Measurements from ENCODE around the gene PHKB. TPM values are rescaled to one million over a fixed set of nuclear protein-coding genes. Genes with fewer than 3 reads are reported as not detected.

The PHKB gene
- total RNA-seq, 2 donors from 2014 or later = 28.5 to 39.5 TPM

DNA sequence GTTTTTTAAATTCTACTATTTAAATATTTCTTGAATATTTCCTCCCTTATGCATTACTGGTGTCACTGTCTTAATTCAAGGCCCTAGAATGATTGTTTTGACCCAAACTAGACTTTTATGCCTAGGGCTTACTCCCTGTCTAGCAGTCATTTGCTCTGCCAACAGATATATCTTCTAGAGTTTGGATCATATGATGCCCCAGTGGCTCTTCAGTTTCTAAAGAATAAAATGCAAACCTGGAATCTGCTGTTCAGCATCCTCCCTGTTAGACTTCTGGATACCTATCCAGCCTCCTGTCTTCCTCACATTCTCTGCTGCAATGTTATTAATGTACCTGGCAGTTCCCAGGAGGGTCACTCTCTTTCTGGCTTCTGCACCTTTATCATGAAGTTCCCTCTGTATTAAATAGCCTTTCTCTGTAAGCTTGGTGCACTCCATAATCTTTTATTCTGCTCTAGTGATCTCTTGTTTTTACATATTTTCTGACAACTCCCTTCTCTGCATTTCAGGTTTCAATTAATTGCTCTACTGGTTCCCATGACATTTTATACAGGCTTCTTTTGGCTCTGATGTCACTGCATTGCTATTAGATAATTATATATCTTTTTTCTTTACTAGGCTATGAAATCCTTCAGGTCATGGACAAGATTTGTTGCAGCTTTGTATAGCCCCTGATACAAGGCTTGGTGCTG, 15.7 kb downstream of the PHKB start:
- DNase-seq (no peak), ATAC-seq (replicated peaks in 1 of 2) (no peak)
- Mint-ChIP-seq H3K27me3 (ENCODE audit: low read depth) (no peaks in the 10 kb centered on the region), H3K36me3 (ENCODE audit: insufficient read depth in 2 of 2) (no peaks in the 10 kb centered on the region), H3K4me3 (no peak overlapping the region), H3K9me3 (no peaks in the 10 kb centered on the region), H3K4me1 (ENCODE audit: low read depth) (peaks cover 26% of the 10 kb centered on the region), H3K27ac (peak overlapping the region; percentile 26)

DNA sequence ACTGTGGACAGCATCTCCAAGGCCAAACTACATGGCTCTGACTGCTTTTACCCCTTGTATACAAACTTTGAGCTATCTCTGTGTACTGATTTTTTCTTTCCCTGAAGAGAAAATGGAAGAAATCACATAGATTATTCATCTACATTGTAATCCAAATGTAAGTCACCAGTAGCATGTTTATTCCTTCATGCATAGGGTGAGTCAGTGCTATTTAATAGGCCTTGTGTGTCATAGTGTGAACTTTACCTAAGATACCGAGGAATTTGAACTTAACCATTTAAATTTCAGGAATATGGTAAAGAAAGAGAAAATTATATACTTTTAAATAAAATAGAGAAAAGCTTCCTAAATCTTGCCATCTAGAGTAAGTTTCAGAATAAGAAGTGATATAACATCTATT, 16.5 kb downstream of the PHKB start:
- DNase-seq (no peak), ATAC-seq (replicated peaks in 1 of 2) (no peak)
- Mint-ChIP-seq H3K36me3 (ENCODE audit: insufficient read depth in 2 of 2) (no peaks in the 10 kb centered on the region), H3K27ac (no peak overlapping the region), H3K9me3 (no peaks in the 10 kb centered on the region), H3K27me3 (ENCODE audit: low read depth) (no peaks in the 10 kb centered on the region), H3K4me1 (ENCODE audit: low read depth) (peaks cover 28% of the 10 kb centered on the region), H3K4me3 (no peak overlapping the region)

DNA sequence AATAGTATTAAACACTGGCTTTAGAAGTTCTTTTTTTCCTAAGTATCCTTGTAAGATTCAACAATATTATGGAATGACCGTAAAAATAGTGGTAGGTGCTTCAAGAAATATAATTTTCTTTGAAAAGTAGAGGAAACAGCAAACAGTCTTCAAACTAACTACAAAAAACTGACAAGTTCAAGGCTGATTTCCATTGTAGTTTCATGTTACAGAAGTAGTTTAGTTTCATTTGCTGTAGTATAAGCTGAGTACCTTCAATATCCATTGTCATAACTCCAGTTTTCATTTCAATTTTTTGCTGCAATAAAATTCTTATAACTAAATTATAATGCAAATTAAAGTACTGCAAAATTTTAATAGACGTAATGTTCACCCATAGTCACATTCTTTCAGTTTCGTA, 19.3 kb downstream of the PHKB start:
- Mint-ChIP-seq H3K4me3 (no peak overlapping the region), H3K27me3 (ENCODE audit: low read depth) (no peaks in the 10 kb centered on the region), H3K27ac (no peak overlapping the region), H3K9me3 (no peaks in the 10 kb centered on the region), H3K36me3 (ENCODE audit: insufficient read depth in 2 of 2) (no peaks in the 10 kb centered on the region), H3K4me1 (ENCODE audit: low read depth) (peaks cover 38% of the 10 kb centered on the region)
- ATAC-seq (replicated peaks in 1 of 2) = no peak
- DNase-seq = no peak

DNA sequence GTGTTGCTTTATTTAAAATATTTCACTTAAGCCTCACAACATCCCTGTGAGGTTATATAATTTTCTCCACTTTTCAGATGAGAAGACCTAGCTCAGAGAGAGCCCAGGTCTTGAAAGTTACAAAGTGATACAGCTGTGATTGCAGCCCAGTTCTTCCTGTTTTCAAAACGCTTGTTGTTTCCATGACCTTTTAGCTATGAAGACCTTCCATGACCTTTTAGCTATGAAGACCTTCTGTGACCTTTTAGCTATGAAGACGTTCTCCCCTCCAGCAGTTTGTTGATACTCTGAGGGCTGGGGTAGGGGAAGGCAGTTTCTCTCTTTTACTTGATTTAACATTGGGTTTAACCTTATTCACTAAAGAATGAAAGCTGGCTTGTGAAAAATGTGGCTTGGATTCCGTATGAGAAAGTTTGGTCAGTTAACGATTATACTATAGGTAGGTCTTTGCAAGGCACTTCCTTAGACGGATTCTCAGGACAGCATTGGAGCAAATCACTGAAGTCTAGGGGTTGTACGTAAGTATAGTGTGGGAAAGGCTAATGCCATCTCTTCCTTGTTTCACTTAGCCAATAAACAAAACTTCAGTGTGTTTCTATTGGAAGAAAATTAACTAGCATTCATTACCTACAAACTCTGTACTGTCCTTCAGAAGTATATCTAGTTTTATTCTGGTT, 20.7 kb downstream of the PHKB start:
- ATAC-seq (replicated peaks in 1 of 2) (no peak), DNase-seq (no peak)

DNA sequence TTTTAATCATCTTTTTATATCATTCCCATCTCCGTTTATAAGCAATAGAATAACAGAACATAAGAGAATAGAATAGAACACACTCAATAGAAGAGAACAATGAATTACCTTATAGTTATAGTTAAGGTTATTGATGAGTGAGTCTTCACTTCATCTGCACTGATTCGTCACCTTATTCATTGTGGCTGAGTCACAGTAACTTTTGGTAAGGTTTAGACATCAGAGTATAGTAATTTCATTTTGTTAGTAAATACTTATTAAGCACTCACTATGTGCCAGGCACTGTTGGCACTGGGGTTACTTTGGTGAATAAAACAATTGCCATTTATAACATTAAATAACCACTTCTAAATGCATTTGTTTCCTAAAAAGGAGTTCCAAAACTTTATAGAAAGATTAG, 22.5 kb downstream of the PHKB start:
- Mint-ChIP-seq H3K27me3 (ENCODE audit: low read depth) (no peaks in the 10 kb centered on the region), H3K27ac (no peak overlapping the region), H3K36me3 (ENCODE audit: insufficient read depth in 2 of 2) (peaks cover 0 to 7% of the 10 kb centered on the region in 2 donors), H3K4me3 (no peak overlapping the region), H3K4me1 (ENCODE audit: low read depth) (peaks cover 42% of the 10 kb centered on the region), H3K9me3 (no peaks in the 10 kb centered on the region)
- DNase-seq = no peak
- peak in 1 of 2 donors; percentile 53 for ATAC-seq (replicated peaks in 1 of 2)

More for the DNA sequence above, 20.7 kb downstream of the PHKB start:
- no peaks in the 10 kb centered on the region for H3K27me3 Mint-ChIP-seq (ENCODE audit: low read depth)
- H3K4me1 Mint-ChIP-seq (ENCODE audit: low read depth) = peaks cover 42% of the 10 kb centered on the region
- no peak overlapping the region for H3K27ac Mint-ChIP-seq
- no peaks in the 10 kb centered on the region for H3K9me3 Mint-ChIP-seq
- no peaks in the 10 kb centered on the region for H3K36me3 Mint-ChIP-seq (ENCODE audit: insufficient read depth in 2 of 2)
- H3K4me3 Mint-ChIP-seq = no peak overlapping the region

DNA sequence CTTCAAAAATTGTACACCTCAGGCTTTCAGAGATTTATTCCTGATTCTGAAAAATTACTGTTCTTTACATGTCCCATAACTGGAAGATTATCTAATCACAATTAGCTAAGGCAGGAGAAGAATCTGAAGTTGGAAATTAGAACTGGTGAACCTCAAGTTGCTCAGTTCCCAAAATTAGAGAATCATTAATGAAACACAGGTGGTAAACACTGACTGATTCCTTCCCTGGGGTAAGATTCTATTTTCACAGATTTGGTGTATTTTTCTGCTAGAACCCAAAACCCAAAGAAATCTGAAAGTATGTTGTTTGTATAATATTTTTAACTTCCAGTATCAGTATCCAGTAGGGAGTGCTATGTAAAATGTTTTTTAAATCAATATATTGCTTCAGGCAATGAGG, 25.7 kb downstream of the PHKB start:
- H3K27me3 Mint-ChIP-seq (ENCODE audit: low read depth) = no peaks in the 10 kb centered on the region
- H3K27ac Mint-ChIP-seq = no peak overlapping the region
- peaks cover 32% of the 10 kb centered on the region for H3K4me1 Mint-ChIP-seq (ENCODE audit: low read depth)
- DNase-seq (no peak), ATAC-seq (replicated peaks in 1 of 2) (no peak)
- H3K4me3 Mint-ChIP-seq = no peak overlapping the region
- H3K9me3 Mint-ChIP-seq = no peaks in the 10 kb centered on the region
- peaks cover 0 to 18% of the 10 kb centered on the region in 2 donors for H3K36me3 Mint-ChIP-seq (ENCODE audit: insufficient read depth in 2 of 2)

DNA sequence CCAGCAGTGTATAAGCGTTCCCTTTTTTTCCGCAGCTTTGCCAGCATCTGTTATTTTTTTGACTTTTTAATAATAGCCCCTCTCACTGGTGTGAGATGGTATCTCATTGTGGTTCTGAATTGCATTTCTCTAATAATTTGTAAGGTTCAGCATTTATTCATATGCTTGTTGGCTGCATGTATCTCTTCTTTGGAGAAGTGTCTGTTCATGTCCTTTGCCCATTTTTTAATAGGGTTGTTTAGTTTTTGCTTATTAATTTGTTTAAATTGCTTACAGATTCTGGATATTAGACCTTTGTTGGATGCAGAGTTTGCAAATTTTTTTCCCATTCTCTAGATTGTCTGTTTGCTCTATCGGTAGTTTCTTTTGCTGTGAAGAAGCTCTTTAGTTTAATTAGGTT, 26.9 kb downstream of the PHKB start:
- H3K4me3 Mint-ChIP-seq = no peak overlapping the region
- H3K9me3 Mint-ChIP-seq = no peaks in the 10 kb centered on the region
- no peak overlapping the region for H3K27ac Mint-ChIP-seq
- no peaks in the 10 kb centered on the region for H3K27me3 Mint-ChIP-seq (ENCODE audit: low read depth)
- ATAC-seq (replicated peaks in 1 of 2) (no peak), DNase-seq (no peak)
- H3K4me1 Mint-ChIP-seq (ENCODE audit: low read depth) = peaks cover 41% of the 10 kb centered on the region
- peaks cover 0 to 18% of the 10 kb centered on the region in 2 donors for H3K36me3 Mint-ChIP-seq (ENCODE audit: insufficient read depth in 2 of 2)

DNA sequence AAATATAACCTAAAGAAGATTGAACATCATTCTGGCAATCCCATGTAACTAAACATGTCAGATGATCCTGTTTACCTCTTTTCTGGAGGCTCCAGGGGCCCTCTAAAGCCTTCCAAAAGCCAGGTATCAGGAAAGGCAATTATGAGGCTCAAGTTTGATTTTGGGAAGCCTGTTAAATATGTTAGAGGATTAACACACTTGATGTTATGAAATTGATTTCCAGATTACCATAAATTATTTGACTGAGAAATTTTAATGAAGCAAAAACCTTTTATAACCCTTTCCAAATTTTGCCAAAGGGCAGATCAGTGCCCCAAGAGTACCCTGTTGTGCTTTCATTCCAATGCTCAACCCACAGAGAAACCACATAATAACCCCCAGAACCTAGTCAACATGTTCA, 29.3 kb downstream of the PHKB start:
- no peaks in the 10 kb centered on the region for H3K9me3 Mint-ChIP-seq
- H3K36me3 Mint-ChIP-seq (ENCODE audit: insufficient read depth in 2 of 2) = peaks cover 0 to 18% of the 10 kb centered on the region in 2 donors
- ATAC-seq (replicated peaks in 1 of 2) (no peak), DNase-seq (no peak)
- no peak overlapping the region for H3K27ac Mint-ChIP-seq
- H3K4me1 Mint-ChIP-seq (ENCODE audit: low read depth) = peaks cover 49% of the 10 kb centered on the region
- no peaks in the 10 kb centered on the region for H3K27me3 Mint-ChIP-seq (ENCODE audit: low read depth)
- no peak overlapping the region for H3K4me3 Mint-ChIP-seq

DNA sequence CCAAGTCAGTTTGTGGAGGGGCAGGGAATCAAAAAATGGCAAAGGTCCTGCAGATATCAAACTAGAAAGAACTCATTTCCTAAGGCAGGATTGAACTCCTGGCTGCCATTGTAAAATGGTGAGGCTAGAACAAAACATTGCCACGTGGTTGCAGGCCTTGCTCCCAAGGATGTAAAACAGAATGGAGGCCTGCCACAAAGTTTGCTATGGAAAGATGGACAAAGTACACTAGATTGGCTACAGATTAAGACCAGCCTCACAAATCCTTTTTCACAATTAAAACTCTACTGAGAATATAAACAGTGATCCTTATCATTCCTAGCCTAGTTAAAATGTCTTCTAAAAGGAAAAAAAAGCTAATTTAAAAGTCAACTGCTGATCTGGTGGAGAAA, 30.9 kb downstream of the PHKB start:
- ATAC-seq (replicated peaks in 1 of 2) (no peak), DNase-seq (no peak)
- no peaks in the 10 kb centered on the region for H3K27me3 Mint-ChIP-seq (ENCODE audit: low read depth)
- H3K27ac Mint-ChIP-seq = no peak overlapping the region
- H3K4me1 Mint-ChIP-seq (ENCODE audit: low read depth) = peaks cover 44% of the 10 kb centered on the region
- H3K36me3 Mint-ChIP-seq (ENCODE audit: insufficient read depth in 2 of 2) = peaks cover 0 to 20% of the 10 kb centered on the region in 2 donors
- H3K4me3 Mint-ChIP-seq = peak overlapping the region in 1 of 2 donors; percentile 93
- H3K9me3 Mint-ChIP-seq = no peaks in the 10 kb centered on the region

DNA sequence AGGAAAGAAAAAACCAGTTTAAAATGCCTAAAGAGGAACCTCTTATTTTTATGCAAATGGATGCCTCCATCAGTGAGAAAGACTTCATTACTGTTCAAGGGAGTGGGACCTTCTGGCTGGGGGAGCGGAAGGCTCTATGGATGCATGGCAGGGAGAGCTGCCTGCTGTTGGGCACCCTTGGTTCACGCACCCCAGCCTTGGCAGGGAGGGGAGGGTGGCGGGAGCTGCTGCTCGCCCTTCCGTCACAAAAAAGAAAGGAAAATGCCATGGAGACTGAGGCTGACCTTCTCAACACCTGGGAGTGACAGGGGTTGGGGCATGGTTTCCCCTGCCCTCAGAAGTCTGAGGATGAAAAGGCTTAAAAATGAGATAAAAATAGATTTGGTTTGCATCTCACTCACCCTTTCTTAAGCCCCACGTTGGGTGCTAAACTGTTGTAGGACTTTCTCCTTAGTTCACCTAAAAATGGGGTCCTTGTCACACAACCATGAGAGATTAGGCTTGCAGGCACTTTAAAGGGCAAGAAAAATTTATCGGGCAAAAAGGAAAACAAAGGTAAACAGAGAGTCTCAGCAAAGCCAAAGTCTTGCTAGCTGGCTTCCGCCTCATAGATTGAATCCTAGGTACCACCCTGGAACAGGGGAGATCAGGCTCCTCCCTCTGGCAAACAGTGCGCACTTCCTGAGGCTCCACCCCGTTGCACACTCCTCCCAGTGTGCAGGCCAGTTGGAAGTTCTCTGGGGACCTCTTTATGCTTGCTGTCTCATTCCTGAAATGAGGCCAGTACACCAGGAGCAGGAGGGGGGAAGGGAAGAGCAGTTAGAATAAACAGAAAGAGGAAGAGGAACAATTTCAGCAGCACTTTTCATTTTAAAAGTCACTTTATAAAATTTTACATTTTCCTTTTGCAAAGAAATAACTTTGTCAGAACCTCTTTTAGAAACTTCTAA, 31.6 kb downstream of the PHKB start:
- Mint-ChIP-seq H3K4me1 (ENCODE audit: low read depth) (peaks cover 44% of the 10 kb centered on the region), H3K27me3 (ENCODE audit: low read depth) (no peaks in the 10 kb centered on the region), H3K4me3 (peak overlapping the region; percentile 72 to 93), H3K36me3 (ENCODE audit: insufficient read depth in 2 of 2) (peaks cover 0 to 20% of the 10 kb centered on the region in 2 donors), H3K27ac (peak overlapping the region; percentile 37), H3K9me3 (no peaks in the 10 kb centered on the region)
- DNase-seq = peak in 1 of 2 donors; percentile 34
- ATAC-seq (replicated peaks in 1 of 2) = peak in 1 of 2 donors; percentile 81

DNA sequence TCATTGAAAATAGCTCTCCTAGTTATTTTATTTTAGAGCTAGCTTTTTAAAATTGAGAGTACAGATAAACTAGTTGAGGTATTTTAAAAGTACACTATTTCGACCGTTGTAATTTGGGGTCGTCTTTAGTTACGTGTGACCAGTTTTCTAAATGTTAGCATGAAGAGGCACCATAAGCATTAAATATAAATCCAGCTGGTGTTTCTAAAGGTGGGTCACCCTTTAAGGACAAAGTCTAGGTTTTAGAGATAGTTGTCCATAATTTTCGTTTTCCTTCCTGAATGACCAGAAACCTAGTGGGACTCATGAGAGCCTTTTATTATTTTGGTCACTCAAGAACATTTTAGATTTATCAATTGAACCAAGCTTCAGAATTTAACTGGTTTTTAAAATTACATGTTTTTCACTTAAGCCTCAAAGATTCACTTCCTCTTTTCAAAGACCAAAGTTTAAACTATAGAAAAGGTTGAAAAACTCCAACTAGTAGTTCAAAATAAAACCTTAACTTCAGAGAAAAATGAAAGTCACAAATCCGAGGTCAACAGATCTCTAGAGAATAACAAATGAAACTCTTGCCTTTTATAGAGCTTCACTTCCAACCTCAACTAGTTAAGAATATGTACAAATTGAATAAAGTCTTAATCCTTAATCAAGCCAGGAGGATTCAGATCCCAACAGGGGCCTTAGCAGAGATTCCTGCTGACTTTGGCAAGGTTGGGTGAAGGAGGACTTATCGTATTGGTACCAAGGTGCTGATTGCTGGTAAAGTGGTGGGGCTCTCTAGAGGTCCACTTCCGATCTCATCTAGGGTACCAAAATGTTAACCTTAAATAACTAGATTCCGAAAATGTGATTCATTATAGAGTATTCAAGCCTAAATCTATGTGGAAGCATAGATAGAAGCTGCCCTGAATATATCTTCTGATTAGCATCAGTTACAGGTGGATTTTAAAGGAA, 32.5 kb downstream of the PHKB start:
- Mint-ChIP-seq H3K27ac (peak overlapping the region; percentile 37), H3K27me3 (ENCODE audit: low read depth) (no peaks in the 10 kb centered on the region), H3K4me1 (ENCODE audit: low read depth) (peaks cover 44% of the 10 kb centered on the region), H3K9me3 (no peaks in the 10 kb centered on the region), H3K4me3 (peak overlapping the region in 1 of 2 donors; percentile 93), H3K36me3 (ENCODE audit: insufficient read depth in 2 of 2) (peaks cover 0 to 13% of the 10 kb centered on the region in 2 donors)
- no peak for ATAC-seq (replicated peaks in 1 of 2)
- DNase-seq = no peak

DNA sequence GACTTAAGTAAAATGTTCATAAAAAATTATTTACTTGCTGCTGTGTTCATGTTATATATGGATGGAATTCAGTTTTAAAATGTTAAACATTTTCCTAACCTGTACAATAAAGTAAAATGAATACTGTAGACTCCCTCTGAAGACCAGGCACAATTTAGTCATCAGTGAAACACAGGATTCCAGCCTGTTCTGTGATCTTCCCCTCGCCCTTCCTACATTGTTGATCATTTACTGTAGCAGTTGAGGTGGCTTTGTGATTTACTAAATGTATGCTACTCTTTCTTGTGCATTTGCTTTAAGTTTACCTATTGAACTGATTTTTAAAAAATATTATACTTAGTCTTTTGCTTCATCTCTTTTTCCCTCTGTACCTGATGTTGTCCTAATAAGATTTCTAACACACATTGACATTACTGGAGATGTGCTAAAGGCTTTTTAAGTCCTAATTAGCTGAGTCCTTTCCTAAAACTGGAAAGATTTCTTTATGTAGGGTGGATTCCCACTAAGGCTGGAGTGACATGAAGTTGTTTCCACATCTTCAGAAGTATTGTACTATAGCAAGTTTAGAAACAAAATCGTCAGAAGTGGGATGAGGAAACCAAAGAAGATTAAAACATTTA, 38.1 kb downstream of the PHKB start:
- Mint-ChIP-seq H3K36me3 (ENCODE audit: insufficient read depth in 2 of 2) (peaks cover 0 to 9% of the 10 kb centered on the region in 2 donors), H3K27ac (no peak overlapping the region), H3K27me3 (ENCODE audit: low read depth) (no peaks in the 10 kb centered on the region)

More for the DNA sequence above, 38.1 kb downstream of the PHKB start:
- Mint-ChIP-seq H3K4me1 (ENCODE audit: low read depth) (peaks cover 8% of the 10 kb centered on the region), H3K9me3 (no peaks in the 10 kb centered on the region), H3K4me3 (no peak overlapping the region)
- ATAC-seq (replicated peaks in 1 of 2) = no peak
- DNase-seq = no peak

Measured in activated T-cell treated with anti-CD3 and anti-CD28 coated beads, Interleukin-2, amount 50 U/mL, for 72 hours (primary cell).